GM12872 (cell line): ENCODE data around the gene ELAPOR2.

ENCODE experiments used
- TF ChIP-seq, protein P1 (sequence below): IDR thresholded peaks from 3 replicates; pipeline ENCODE4 v1.5.1; 2011; ENCODE audit warnings: low read depth, mild to moderate bottlenecking, low read length, moderate library complexity; ENCODE audit not compliant: insufficient read depth

ELAPOR2 gene

DNA sequence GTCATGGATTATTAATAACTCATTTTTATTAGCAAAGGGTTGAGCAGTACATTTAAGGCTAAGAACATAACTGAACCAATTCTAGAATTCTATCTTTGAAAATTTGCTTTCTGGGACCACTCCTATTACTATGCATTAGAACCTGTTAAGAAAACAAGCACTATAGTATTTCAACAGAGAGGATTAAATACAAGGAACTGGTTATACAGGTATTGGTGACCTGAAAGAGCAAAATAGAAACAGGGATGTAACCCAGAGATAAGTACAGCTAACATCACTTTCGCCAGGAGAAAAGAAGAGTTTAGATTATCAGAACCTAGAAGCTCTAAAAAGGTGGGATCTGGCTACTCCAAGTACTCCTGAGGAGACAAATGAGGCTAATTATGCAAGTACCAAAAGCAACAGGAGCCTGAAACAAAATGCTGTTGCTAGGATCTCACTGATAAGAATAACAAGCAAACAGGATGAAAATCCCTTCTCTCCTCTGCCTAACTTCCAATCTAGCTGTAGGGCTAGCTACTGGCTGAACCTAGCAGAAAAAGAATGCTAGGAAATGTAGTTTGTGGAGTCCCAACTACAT lies 32.1 kb upstream of the ELAPOR2 start:
- TF ChIP-seq, protein P1, sequence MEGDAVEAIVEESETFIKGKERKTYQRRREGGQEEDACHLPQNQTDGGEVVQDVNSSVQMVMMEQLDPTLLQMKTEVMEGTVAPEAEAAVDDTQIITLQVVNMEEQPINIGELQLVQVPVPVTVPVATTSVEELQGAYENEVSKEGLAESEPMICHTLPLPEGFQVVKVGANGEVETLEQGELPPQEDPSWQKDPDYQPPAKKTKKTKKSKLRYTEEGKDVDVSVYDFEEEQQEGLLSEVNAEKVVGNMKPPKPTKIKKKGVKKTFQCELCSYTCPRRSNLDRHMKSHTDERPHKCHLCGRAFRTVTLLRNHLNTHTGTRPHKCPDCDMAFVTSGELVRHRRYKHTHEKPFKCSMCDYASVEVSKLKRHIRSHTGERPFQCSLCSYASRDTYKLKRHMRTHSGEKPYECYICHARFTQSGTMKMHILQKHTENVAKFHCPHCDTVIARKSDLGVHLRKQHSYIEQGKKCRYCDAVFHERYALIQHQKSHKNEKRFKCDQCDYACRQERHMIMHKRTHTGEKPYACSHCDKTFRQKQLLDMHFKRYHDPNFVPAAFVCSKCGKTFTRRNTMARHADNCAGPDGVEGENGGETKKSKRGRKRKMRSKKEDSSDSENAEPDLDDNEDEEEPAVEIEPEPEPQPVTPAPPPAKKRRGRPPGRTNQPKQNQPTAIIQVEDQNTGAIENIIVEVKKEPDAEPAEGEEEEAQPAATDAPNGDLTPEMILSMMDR, result no peak

DNA sequence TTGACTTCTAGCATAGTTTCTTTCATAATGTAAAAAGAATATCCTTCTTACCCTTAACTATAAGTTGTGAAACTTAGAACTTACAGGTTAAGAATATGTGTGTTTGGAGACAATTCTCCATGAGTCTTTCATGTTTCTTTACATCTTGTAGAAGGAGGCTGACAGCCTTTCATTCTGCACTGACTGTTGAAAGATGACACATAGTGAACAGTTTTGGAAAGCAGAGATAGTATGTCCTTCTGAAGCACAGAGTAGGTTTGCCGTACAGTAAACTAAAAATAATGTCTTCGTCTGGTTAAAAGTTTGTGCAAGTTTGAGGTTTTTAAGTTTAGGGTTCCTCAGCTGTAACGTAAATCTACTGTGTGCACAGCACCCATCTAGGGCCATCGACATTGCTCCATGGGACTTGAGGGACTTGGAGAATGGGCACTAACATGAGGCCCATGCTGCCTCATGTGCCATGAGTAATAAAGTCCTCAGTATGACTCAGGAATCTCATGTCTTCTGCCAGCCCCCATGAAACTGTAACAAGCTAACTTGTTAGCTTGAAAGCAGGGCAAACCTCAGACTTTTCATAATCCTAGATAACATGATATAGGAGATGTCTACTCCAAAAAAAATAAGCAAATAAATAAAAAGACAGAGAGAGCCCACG lies 24.5 kb upstream of the ELAPOR2 start:
- TF ChIP-seq, protein P1, result no peak

- TF ChIP-seq, protein P1, result no peak
Measured at GRCh38 chr7:87082675-87083074, 23.2 kb upstream of the ELAPOR2 start.

- TF ChIP-seq, protein P1, result no peak
Measured at GRCh38 chr7:87075671-87076404, 16.4 kb upstream of the ELAPOR2 start.

GRCh38 chr7:87067788-87068187 lies 8.3 kb upstream of the ELAPOR2 start:
- TF ChIP-seq, protein P1, result no peak

DNA sequence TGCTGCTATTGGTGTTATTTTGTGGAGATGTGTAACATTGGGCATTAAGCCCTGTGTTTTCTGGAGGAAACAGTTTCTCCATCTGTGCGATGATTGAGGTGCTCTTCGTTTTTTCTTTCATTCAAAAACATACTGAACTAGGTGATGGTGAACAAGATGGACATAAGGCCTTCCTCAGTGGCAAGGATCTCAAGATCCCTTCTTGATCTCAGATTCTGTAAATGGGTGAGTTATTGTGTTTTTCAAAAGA lies 759 bp upstream of the ELAPOR2 start:
- TF ChIP-seq, protein P1, result no peak

- TF ChIP-seq, protein P1, result no peak
Measured at GRCh38 chr7:87058744-87059524, 520 bp downstream of the ELAPOR2 start.
